IMR-90 (cell line): ENCODE results near the gene MTMR2. TPM values are rescaled to one million over a fixed set of nuclear protein-coding genes. Genes with fewer than 3 reads are reported as not detected.

Experiments used
- ATAC-seq: fragments of 200-7000 bp; cut with Tn5 transposase; 2 replicates; pipeline ENCODE4 v1.9.1; 2020; ENCODE audit warnings: low read depth, mild to moderate bottlenecking, moderate library complexity
- BruUV-seq: library from RNA; stranded (reverse); fragments of 400-500 nt; replicated peaks from 2 replicates; lab custom pipeline; 2021; lab: Mats Ljungman, UMichigan
- CTCF ChIA-PET: fragments of 300-600 bp; formaldehyde crosslinking; extraction: SDS; loops from one replicate; lab custom pipeline; 2021; ENCODE audit warnings: antibody characterized with exemption; lab: Yijun Ruan, JAX
- POLR2A ChIA-PET: fragments of 300-600 bp; sonication (Branson Sonifier 250); formaldehyde crosslinking; loops from one replicate; lab custom pipeline; 2022; ENCODE audit warnings: antibody characterized with exemption; ENCODE audit not compliant: unreplicated experiment; lab: Charles Lee
- DNase-seq: peaks from one replicate; pipeline ENCODE4 v3.0.0; 2013
- H2AFZ ChIP-seq: replicated peaks from 2 replicates; pipeline ENCODE3; 2013; ENCODE audit warnings: low read length, mild to moderate bottlenecking; ENCODE audit not compliant: poor library complexity
- H2AK5ac ChIP-seq: 2 replicates; pipeline ENCODE4 v1.6.1; 2013; ENCODE audit warnings: low read depth, low read length, inconsistent platforms
- H2AK9ac ChIP-seq: replicated peaks from 2 replicates; pipeline ENCODE3; 2013; ENCODE audit warnings: mild to moderate bottlenecking, low read depth, low read length, moderate library complexity; ENCODE audit not compliant: poor library complexity
- H2BK120ac ChIP-seq: 2 replicates; pipeline ENCODE4 v1.6.1; 2013; ENCODE audit warnings: low read depth, low read length, inconsistent platforms
- H2BK15ac ChIP-seq: 3 replicates; pipeline ENCODE4 v1.6.1; 2013; ENCODE audit warnings: low read depth, low read length, inconsistent platforms
- H2BK20ac ChIP-seq: 2 replicates; pipeline ENCODE4 v1.6.1; 2013; ENCODE audit warnings: low read depth, mild to moderate bottlenecking, inconsistent platforms, low read length, moderate library complexity
- H2BK5ac ChIP-seq: 2 replicates; pipeline ENCODE4 v1.6.1; 2013; ENCODE audit warnings: mild to moderate bottlenecking, low read depth, low read length, inconsistent platforms; ENCODE audit not compliant: poor library complexity, severe bottlenecking
- H3K14ac ChIP-seq: replicated peaks from 2 replicates; pipeline ENCODE4 v1.6.1; 2013; ENCODE audit warnings: low read depth, low read length, inconsistent platforms
- H3K18ac ChIP-seq: 2 replicates; pipeline ENCODE4 v1.6.1; 2013; ENCODE audit warnings: low read depth, low read length, control low read depth
- H3K23ac ChIP-seq: 2 replicates; pipeline ENCODE4 v1.6.1; 2013; ENCODE audit warnings: low read depth, low read length, inconsistent platforms
- H3K27ac ChIP-seq: 2 replicates; pipeline ENCODE4 v1.5.1; 2013; ENCODE audit warnings: mild to moderate bottlenecking, control low read depth, low read length; ENCODE audit not compliant: insufficient read depth
- H3K27me3 ChIP-seq: 2 replicates; pipeline ENCODE4 v1.6.1; 2013; ENCODE audit warnings: low read length; ENCODE audit not compliant: control insufficient read depth, insufficient read depth
- H3K36me3 ChIP-seq: 2 replicates; pipeline ENCODE4 v1.6.1; 2013; ENCODE audit warnings: low read length, mixed read lengths; ENCODE audit not compliant: control insufficient read depth, insufficient read depth
- H3K4ac ChIP-seq: 2 replicates; pipeline ENCODE4 v1.6.1; 2013; ENCODE audit warnings: low read depth, low read length, inconsistent platforms
- H3K4me1 ChIP-seq: 2 replicates; pipeline ENCODE4 v1.6.1; 2013; ENCODE audit warnings: low read length, mixed read lengths; ENCODE audit not compliant: control insufficient read depth, insufficient read depth
- H3K4me2 ChIP-seq: 2 replicates; pipeline ENCODE4 v1.6.1; 2013; ENCODE audit warnings: low read depth, mild to moderate bottlenecking, control low read depth, low read length, moderate library complexity
- H3K4me3 ChIP-seq: 2 replicates; pipeline ENCODE4 v1.5.1; 2013; ENCODE audit warnings: low read depth, mild to moderate bottlenecking, control low read depth, low read length, moderate library complexity; ENCODE audit not compliant: insufficient read depth
- H3K56ac ChIP-seq: 2 replicates; pipeline ENCODE4 v1.6.1; 2013; ENCODE audit warnings: low read length, inconsistent platforms; ENCODE audit not compliant: insufficient read depth; ENCODE audit errors: extremely low read depth
- H3K79me1 ChIP-seq, 2 experiments: 2 replicates each; pipeline ENCODE4 v1.6.1; 2013; ENCODE audit warnings: low read length in 2 of 2, inconsistent platforms in 1 of 2, low read depth in 1 of 2
- H3K9ac ChIP-seq: 2 replicates; pipeline ENCODE4 v1.6.1; 2013; ENCODE audit warnings: low read depth, low read length, control low read depth
- H3K9me1 ChIP-seq: 2 replicates; pipeline ENCODE4 v1.6.1; 2013; ENCODE audit warnings: low read length, inconsistent platforms; ENCODE audit not compliant: insufficient read depth
- H3K9me3 ChIP-seq: 2 replicates; pipeline ENCODE4 v1.6.1; 2013; ENCODE audit warnings: low read length; ENCODE audit not compliant: control insufficient read depth, insufficient read depth
- H4K20me1 ChIP-seq: 2 replicates; pipeline ENCODE4 v1.6.1; 2013; ENCODE audit warnings: low read length, inconsistent platforms; ENCODE audit not compliant: insufficient read depth
- H4K5ac ChIP-seq: 2 replicates; pipeline ENCODE4 v1.6.1; 2013; ENCODE audit warnings: mild to moderate bottlenecking, low read depth, low read length, control low read depth
- H4K8ac ChIP-seq, 2 experiments: 2 replicates each; pipeline ENCODE4 v1.6.1; 2013; ENCODE audit warnings: low read depth in 2 of 2, low read length in 2 of 2, control low read depth in 1 of 2, inconsistent platforms in 1 of 2
- H4K91ac ChIP-seq: 2 replicates; pipeline ENCODE4 v1.6.1; 2013; ENCODE audit warnings: low read depth, low read length, inconsistent platforms; ENCODE audit not compliant: insufficient read depth
- CHD1 ChIP-seq: IDR thresholded peaks from 2 replicates; pipeline ENCODE4 v1.6.1; 2012; ENCODE audit warnings: low read depth, low read length, improper control_type of control experiment
- FOS ChIP-seq: fragments of 150-350 bp; IDR thresholded peaks from 2 replicates; pipeline ENCODE4 v1.6.1; 2016; ENCODE audit warnings: low read depth, low read length
- MAZ ChIP-seq: IDR thresholded peaks from 2 replicates; pipeline ENCODE4 v1.6.1; 2012; ENCODE audit warnings: low read depth, mild to moderate bottlenecking, low read length, improper control_type of control experiment, moderate library complexity, borderline replicate concordance
- NFE2L2 ChIP-seq: fragments of 150-350 bp; IDR thresholded peaks from 2 replicates; pipeline ENCODE4 v1.6.1; 2016; ENCODE audit warnings: low read depth, mild to moderate bottlenecking, low read length
- RAD21 ChIP-seq: IDR thresholded peaks from 2 replicates; pipeline ENCODE4 v1.6.1; 2012; ENCODE audit warnings: low read length, improper control_type of control experiment
- RFX5 ChIP-seq: IDR thresholded peaks from 2 replicates; pipeline ENCODE4 v1.8.0; 2012; ENCODE audit warnings: low read depth, mild to moderate bottlenecking, low read length, moderate library complexity
- SMC3 ChIP-seq: fragments of 150-350 bp; IDR thresholded peaks from 2 replicates; pipeline ENCODE4 v1.6.1; 2016; ENCODE audit warnings: low read depth, mild to moderate bottlenecking, antibody characterized with exemption, low read length, moderate library complexity
- WGBS, 2 experiments: methylation state at CpG; one replicate each; pipeline versions ENCODE4 v1.1.5 to v1.1.7; 2013; ENCODE audit warnings: missing lambda C conversion rate in 2 of 2; ENCODE audit not compliant: insufficient read length in 1 of 2; ENCODE audit errors: extremely low coverage in 2 of 2; 5-methylcytosine and 5-hydroxymethylcytosine counted together
- dilution Hi-C: fragments of 300-500 bp; cut with HindIII; formaldehyde crosslinking; loops from one replicate; pipeline ENCODE4 v1.14.3; 2018; ENCODE audit warnings: low sequenced_read_pairs; ENCODE audit not compliant: unreplicated experiment
- in situ Hi-C: fragments of 300-500 bp; cut with MboI; formaldehyde crosslinking; loops from 3 replicates; pipeline ENCODE4 v1.14.3; 2019; ENCODE audit warnings: low sequenced_read_pairs, inconsistent platforms, mixed read lengths
- intact Hi-C: fragments of 100-400 bp; cut with micrococcal nuclease; formaldehyde crosslinking; loops from 2 replicates; pipeline ENCODE4 v1.10.0; 2022
- polyA plus RNA-seq, 3 experiments: library from polyadenylated mRNA; depleted of rRNA; stranded (reverse); fragments of >200 nt; gene quantifications; 2 replicates each; pipeline ENCODE4 v1.2.3, GENCODE V29; 2012; ENCODE audit warnings: low replicate concordance in 1 of 3
- total RNA-seq: library from RNA; depleted of rRNA; stranded (reverse); fragments of >200 nt; gene quantifications from 2 replicates; pipeline ENCODE4 v1.2.3, GENCODE V29; 2012

MTMR2 gene
- total and polyA plus RNA-seq, 2 of the 4 experiments (the other 2 are of a cell fraction) = 16.6 to 30.6 TPM

GRCh38 chr11:95930948-95931347, 7.0 kb upstream of the MTMR2 start:
- intact Hi-C loops = no loop called here
- WGBS, 2 experiments = no CpG with 5 or more reads among the region's 1 CpG
- DNase-seq (no peak), ATAC-seq (no peak)
- Histone ChIP-seq H2BK120ac (no peak overlapping the region), H3K4me3 (no peak overlapping the region), H3K9me3 (peaks cover 3% of the 10 kb centered on the region), H2AK9ac (no peak overlapping the region), H2BK5ac (no peak overlapping the region), H4K20me1 (no peaks in the 10 kb centered on the region), H4K91ac (no peak overlapping the region), H2AFZ (no peak overlapping the region), H3K18ac (no peak overlapping the region), H3K27me3 (no peaks in the 10 kb centered on the region), H4K5ac (no peak overlapping the region), H3K4ac (no peak overlapping the region), H3K9me1 (no peaks in the 10 kb centered on the region), H3K4me2 (no peak overlapping the region), H3K36me3 (no peaks in the 10 kb centered on the region), H2BK20ac (no peak overlapping the region), H3K27ac (no peak overlapping the region), H3K23ac (no peak overlapping the region), H3K14ac (no peak overlapping the region), H2AK5ac (no peak overlapping the region), H4K8ac (no peak overlapping the region), H3K79me1 (no peaks in the 10 kb centered on the region), H3K4me1 (no peaks in the 10 kb centered on the region), H3K56ac (no peak overlapping the region), H3K9ac (no peak overlapping the region), H2BK15ac (no peak overlapping the region)
- dilution Hi-C loops = no loop called here
- in situ Hi-C loops = no loop called here
- CTCF ChIA-PET = no interaction called here
- BruUV-seq = no TSS peak
- TF ChIP-seq CHD1 (no peak), NFE2L2 (no peak), FOS (no peak), SMC3 (no peak), RAD21 (no peak), MAZ (no peak), RFX5 (no peak)
- POLR2A ChIA-PET = no interaction called here
